Activated T-helper 1 cell treated with anti-CD3 and anti-CD28 coated beads, Interleukin-2, amount 50 U/mL, for 16 hours (primary cell): Measurements from ENCODE around the gene CAP1.
A peak's percentile ranks its signal among the peaks of the same experiment; 100 is the strongest.

Source experiments
- DNase-seq, 2 donors: peaks; one replicate each; pipeline ENCODE4 v3.0.0-alpha.2; 2020; ENCODE audit warnings: low read depth in 1 of 2, low spot score in 1 of 2

CAP1 gene

DNA sequence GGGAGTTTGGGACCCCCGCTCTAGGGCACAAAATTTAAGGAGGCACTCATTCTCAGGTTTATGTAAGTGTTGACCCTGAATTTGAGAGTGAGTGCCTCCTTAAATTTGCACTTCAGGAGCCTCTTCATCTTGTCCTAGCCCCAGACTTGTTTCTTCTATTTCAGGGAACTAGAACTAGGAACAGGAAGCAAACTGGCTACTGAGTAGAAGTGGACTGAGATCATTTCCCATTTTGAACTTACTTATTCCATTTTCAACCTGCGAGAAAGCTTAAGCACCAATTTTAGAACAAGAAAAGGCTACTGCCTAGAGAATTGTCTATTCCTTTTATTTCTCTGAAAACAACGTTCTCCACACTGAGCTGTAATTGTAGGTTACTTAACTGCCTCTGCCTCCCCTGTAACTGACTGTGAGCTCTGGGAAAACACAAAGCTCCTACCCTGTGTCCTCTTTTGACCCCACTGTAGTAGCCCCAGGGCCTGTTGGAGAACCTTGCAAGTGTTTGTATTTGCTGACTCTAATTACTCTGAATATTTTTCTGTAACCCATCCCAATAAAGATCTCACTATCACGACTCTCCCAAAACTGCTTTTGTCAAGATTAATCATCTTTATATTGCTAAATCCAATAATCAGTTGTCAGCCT is 54.1 kb downstream of the CAP1 start:
- DNase-seq, result no peak

DNA sequence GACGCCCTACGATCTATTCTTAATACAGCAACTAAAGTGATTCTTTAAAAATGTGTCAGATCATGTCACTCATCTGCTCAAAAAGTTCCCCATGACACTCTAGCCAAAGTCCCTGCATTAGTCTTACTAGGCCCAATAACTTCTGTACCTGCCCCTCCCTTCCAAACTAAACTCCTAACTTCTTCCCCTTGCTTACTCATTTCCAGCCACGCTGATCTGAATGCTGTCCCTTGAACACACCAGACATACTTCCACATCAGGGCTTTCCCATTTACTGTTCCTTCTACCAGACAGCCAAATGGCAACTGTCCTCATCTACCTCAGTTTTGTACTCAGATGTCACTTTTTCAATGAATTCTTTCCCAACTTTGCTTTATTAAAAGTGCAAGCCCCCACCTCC is 55.3 kb downstream of the CAP1 start:
- DNase-seq, result no peak

DNA sequence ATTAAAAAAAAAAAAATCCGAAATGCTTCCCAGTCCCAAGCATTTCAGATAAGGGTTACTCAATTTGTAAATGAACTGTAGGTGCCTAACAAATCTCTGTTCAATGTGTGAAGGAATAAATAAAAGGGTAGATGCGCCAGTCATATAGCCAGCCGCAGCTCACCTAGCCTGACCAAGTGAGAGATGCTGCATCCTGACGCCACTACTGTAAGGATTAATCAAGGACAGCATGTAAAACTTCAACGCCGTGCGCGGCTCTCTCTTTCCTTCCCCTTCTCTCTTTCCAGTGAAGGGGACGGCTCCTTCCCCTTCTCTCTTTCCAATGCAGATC is 56.1 kb downstream of the CAP1 start:
- DNase-seq, result no peak

DNA sequence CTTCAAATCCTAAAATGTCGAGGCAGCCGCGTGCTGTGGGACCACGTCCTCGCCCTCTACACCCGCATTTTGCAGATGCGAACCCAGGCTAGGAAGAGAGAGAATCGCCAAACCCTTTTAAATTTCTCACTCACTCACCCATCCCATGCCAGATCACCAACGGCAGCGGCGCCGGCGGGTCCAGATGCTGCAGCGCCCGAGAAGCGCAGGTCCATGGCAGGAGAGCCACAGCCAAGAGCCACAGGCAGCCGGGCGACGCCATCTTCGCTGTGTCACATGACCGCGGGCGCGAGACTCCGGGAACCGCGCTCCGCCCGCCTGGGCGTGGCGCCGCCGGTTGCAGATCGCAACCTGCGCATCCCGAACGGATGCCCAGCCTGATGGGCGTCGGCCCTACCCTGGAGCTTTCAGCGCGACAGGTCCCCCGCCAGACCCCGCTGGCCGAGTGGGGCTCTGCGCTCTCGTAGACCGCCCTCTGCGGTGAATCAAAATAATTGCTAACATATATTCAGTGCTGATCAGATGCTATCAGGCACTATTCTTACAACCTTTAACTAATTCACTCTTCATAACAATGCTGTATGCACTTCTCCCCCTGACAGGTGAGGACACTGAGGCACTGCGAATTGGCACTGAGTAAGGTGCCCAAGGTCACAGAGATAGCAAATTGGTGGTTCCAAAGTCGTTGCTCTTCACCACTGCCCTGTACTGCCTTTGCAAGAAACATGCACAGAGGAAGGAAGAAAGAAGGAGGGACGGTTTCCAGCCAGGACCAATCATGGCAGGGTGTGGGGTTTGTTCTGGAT is 56.7 kb downstream of the CAP1 start, which contains the start of gene PPT1:
TSS of gene PPT1 (minus strand) at position 276 of the 806 bp plus-strand sequence. CDS start at position 262, 14 bp downstream.
- peak; percentile 51 to 57 for DNase-seq

DNA sequence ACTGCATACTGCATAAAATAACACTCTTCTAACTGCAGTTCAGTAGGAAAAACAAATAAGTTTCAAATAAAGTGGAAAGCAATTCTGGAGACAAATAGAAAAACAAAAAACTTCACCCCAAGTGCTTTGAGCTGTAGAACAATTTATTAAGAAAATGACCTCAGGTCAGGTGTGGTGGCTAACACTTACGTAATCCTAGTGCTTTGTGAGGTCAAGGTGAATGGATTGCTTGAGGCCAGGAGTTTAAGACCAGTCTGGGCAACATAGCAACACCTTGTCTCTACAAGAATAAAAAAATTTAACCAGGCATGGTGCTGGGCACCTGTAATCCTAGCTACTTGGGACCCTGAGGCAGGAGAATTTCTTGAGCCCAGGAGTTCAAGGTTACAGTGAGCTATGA is 61.5 kb downstream of the CAP1 start:
- no peak for DNase-seq

DNA sequence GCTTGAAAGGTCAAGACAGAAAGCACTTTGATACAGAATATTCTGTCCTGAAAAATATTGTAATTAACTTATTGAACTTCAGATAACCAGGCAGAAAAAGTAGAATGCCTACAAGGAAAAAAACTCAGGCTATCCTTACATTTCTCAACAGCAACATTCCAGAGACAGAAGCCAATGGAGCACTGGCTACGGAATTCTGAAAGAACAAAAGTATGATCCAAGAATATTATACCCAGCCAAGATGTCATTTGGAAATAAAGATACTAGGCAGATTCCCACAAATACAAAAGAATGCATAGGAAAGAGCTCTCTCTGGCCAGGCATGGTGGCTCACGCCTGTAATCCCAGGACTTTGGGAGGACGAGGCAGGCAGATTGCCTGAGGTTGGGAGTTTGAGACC is 62.4 kb downstream of the CAP1 start:
- no peak for DNase-seq

DNA sequence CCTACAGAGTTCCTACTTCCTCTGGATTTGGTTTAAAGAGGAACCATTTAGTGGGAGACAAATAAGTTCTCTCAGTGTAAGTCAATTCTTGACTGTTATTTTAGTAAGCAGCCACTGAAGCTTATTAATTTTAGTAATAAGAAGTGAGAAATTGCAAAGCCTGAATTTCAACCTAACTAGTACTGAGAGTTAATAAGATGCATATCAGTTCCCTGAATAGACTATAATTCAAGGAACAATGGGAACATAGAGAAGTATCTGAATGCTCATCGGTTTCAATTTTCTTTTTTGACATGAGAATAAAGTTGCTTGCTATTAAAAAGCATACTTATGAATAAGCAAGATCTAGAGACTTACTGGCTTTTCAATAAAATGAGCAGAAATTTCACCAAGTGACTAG is 64.5 kb downstream of the CAP1 start:
- DNase-seq, result no peak

DNA sequence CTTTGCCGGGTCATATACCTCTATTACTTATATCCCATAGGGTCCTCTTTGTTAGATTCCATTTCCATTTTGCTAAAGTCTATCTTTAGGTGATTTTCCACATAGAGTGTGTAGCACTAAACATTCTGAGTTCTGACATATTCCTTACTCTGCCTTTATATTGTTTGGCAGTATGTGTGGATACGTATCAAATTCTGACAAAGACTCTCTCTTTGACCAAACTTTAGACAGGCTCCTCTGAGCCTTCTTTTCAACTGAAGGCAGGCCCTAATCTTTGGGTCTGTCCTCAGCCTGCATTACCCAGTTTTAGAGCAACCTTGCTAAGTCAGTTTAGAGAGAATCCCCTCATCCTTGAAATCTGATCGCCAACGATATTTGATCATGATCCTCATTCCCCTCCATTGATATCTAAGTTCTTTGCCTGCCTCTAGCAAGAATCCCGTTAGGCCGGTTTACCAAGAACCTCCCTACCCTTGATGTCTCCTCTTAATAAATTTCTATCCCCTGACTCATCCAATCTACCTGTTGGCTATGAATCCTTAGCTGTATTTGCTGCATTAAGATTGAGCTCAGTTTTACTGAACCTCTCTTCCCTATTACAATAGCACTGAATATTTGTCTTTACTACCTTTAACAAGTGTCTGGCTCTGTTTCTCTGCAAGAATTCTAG is 66.9 kb downstream of the CAP1 start:
- no peak for DNase-seq

DNA sequence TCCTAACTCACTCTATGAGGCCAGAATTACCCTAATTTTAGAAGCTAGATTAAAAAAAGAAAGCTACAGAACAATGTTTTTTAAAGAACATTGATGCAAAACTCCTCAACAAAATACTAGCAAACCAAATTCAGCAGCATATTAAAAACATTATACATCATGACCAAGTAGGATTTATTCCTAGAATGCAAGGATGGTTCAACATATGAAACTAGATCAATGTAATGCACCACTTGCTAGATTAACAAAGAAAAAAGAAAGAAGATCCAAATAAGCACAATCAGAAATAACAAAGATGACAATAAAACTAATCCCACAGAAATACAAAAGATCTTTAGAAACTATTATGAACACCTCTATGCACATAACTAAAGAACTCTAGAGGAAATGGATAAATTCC is 69.9 kb downstream of the CAP1 start:
- no peak for DNase-seq

DNA sequence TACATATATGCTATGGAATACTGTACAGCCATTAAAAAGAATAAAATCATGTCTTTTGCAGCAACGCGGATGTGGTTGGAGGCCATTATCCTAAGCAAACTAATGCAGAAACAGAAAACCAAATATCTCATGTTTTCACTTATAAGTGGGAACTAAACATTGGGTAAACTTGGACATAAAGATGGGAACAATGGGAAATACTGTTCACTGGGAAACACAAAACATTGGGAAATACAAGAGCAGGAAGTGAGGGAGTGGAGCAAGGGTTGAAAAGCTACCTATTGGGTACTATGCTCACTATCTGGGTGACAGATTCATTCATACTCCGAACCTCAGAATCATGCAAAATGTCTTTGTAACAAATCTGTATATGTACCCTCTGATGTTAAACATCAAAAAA is 73.9 kb downstream of the CAP1 start:
- no peak for DNase-seq

DNA sequence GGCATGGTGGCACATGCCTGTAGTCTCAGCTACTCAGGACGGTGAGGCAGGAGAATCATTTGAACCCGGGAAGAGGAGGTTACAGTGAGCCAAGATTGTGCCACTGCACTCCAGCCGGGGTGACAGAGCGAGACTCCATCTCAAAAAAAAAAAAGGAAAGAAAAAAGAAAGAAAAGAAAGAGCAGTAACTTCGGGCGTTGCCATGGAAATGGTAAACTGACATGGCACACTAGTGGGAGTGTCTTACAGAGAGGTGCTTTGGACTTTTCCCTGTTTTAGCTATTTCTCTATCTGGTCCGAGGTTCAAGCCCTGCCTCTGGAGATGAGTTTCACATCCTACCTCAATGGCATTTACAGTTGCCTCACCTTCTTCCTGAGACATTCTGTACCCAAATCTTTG is 79.6 kb downstream of the CAP1 start:
- DNase-seq, result no peak
